ENCODE data around the gene GABARAPL1.

DNA sequence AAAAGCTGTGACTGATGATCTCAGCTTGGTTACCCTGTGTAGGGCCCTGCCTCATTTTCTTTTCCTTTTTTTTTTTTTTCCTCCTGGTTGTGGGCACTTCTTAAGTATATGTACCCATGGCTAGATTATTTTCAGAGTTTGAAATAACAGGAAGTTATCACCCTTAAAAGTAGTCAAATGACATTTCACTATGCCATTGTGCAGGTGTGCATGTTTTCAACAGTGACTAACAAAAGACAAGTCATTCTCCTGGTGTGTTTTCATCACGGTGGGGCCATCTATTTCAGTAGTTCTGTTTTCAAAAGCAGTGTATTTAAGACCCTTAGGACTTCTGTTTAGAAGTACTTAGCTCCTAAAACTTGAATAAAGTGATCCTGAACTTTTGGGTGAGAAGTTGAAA is 15.0 kb downstream of the GABARAPL1 start:
- TF ChIP-seq, protein P1, sequence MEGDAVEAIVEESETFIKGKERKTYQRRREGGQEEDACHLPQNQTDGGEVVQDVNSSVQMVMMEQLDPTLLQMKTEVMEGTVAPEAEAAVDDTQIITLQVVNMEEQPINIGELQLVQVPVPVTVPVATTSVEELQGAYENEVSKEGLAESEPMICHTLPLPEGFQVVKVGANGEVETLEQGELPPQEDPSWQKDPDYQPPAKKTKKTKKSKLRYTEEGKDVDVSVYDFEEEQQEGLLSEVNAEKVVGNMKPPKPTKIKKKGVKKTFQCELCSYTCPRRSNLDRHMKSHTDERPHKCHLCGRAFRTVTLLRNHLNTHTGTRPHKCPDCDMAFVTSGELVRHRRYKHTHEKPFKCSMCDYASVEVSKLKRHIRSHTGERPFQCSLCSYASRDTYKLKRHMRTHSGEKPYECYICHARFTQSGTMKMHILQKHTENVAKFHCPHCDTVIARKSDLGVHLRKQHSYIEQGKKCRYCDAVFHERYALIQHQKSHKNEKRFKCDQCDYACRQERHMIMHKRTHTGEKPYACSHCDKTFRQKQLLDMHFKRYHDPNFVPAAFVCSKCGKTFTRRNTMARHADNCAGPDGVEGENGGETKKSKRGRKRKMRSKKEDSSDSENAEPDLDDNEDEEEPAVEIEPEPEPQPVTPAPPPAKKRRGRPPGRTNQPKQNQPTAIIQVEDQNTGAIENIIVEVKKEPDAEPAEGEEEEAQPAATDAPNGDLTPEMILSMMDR (IDR thresholded peaks at IDR 0.05), result no peak
- TF ChIP-seq EZH2 (IDR thresholded peaks at IDR 0.05; ENCODE audit: borderline replicate concordance, insufficient read depth, low read depth, low read length, poor library complexity, severe bottlenecking), result no peak
